Measurements from ENCODE around the gene RAD23B.
A peak's percentile ranks its signal among the peaks of the same experiment; 100 is the strongest.

Gene RAD23B

DNA sequence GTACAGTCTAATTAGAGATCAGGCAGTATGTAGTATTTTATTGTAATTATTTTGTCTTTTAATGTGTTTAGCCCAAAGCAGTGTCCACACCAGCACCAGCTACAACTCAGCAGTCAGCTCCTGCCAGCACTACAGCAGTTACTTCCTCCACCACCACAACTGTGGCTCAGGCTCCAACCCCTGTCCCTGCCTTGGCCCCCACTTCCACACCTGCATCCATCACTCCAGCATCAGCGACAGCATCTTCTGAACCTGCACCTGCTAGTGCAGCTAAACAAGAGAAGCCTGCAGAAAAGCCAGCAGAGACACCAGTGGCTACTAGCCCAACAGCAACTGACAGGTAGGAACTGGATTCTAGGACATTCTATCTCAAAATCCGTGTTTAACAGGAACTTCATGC is 23.2 kb downstream of the RAD23B start:
- TF ChIP-seq TAF1 (IDR thresholded peaks at IDR 0.05; ENCODE audit: low read depth, low read length) (no peak), POLR2A (IDR thresholded peaks at IDR 0.05; ENCODE audit: low read depth, low read length) (no peak), POLR2AphosphoS5 (IDR thresholded peaks at IDR 0.05; ENCODE audit: low read depth, low read length) (no peak), PAX5 (IDR thresholded peaks at IDR 0.05; ENCODE audit: insufficient read depth, low read length, severe bottlenecking) (no peak), POU2F2 (IDR thresholded peaks at IDR 0.05; ENCODE audit: low read depth, low read length) (no peak), SPI1 (IDR thresholded peaks at IDR 0.05; ENCODE audit: low read depth, low read length) (no peak)
- no peak for FAIRE-seq
- DNase-seq (ENCODE audit: insufficient read length, low spot score) = no peak

DNA sequence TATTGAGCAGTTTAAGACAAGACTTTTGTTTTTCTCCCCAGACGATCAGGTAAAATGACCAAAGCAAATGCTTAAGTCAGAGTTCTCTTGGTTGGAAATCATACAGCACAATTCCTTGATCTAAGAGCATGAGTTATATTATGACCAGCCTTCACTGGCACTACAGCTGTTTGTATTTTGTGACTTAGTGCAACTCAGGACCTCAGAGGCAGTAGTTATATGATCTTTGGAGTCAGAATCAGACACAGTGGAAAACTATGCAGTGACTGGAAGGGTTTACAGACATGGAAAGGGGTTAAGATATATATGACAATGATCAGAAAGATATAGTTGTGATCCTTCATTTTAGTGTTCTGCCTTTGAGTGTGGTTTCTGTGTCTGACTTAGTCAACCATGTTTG is 24.3 kb downstream of the RAD23B start:
- FAIRE-seq (no peak), DNase-seq (ENCODE audit: insufficient read length, low spot score) (no peak)
- TF ChIP-seq TAF1 (IDR thresholded peaks at IDR 0.05; ENCODE audit: low read depth, low read length) (no peak), SPI1 (IDR thresholded peaks at IDR 0.05; ENCODE audit: low read depth, low read length) (no peak), POLR2AphosphoS5 (IDR thresholded peaks at IDR 0.05; ENCODE audit: low read depth, low read length) (no peak), PAX5 (IDR thresholded peaks at IDR 0.05; ENCODE audit: insufficient read depth, low read length, severe bottlenecking) (no peak), POU2F2 (IDR thresholded peaks at IDR 0.05; ENCODE audit: low read depth, low read length) (no peak), POLR2A (IDR thresholded peaks at IDR 0.05; ENCODE audit: low read depth, low read length) (no peak)

DNA sequence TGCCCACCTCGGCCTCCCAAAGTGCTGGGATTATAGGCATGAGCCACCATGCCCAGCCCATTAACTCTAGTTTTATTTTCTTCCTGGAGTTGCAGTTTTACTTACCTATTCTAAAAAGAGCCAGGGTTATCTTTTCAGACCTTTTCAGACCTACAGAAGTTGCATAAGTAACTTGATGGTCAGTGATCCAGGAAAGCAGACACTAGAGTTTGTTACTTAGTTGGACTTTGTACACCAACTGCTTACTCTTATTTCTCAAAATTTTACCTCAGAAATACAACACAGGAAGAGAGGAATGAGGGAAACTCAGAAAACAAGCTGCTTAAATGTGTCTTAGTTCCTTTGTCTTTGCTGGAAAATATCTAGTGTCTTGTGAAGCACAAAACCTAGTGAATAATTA is 25.4 kb downstream of the RAD23B start:
- no peak for FAIRE-seq
- TF ChIP-seq POLR2A (IDR thresholded peaks at IDR 0.05; ENCODE audit: low read depth, low read length) (no peak), POLR2AphosphoS5 (IDR thresholded peaks at IDR 0.05; ENCODE audit: low read depth, low read length) (no peak), SPI1 (IDR thresholded peaks at IDR 0.05; ENCODE audit: low read depth, low read length) (no peak), PAX5 (IDR thresholded peaks at IDR 0.05; ENCODE audit: insufficient read depth, low read length, severe bottlenecking) (no peak), POU2F2 (IDR thresholded peaks at IDR 0.05; ENCODE audit: low read depth, low read length) (no peak), TAF1 (IDR thresholded peaks at IDR 0.05; ENCODE audit: low read depth, low read length) (no peak)

DNA sequence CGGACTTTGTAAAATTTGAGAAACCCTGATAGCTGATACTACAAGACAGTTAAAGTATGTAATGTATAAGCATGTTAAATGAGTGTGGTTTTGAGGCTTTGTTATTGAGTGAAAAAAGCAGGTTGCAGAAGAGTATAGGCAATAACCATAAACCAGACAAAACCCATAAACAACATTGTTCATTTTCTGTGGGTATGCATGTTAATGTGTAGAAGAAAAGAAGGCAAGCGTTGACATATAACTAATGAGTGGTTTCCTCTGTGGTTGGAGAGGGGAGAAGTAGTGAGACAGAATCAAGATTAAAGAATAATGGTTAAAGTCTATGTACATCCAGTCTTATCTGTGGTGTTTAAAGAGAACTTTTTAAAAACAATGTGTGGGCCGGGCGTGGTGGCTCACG is 26.2 kb downstream of the RAD23B start:
- no peak for TF ChIP-seq POLR2AphosphoS5 (IDR thresholded peaks at IDR 0.05; ENCODE audit: low read depth, low read length)
- TF ChIP-seq POLR2A (IDR thresholded peaks at IDR 0.05; ENCODE audit: low read depth, low read length) = no peak
- no peak for TF ChIP-seq TAF1 (IDR thresholded peaks at IDR 0.05; ENCODE audit: low read depth, low read length)
- no peak for TF ChIP-seq POU2F2 (IDR thresholded peaks at IDR 0.05; ENCODE audit: low read depth, low read length)
- TF ChIP-seq SPI1 (IDR thresholded peaks at IDR 0.05; ENCODE audit: low read depth, low read length) = no peak
- FAIRE-seq (no peak), DNase-seq (ENCODE audit: insufficient read length, low spot score) (no peak)

More for the DNA sequence above, 25.4 kb downstream of the RAD23B start:
- no peak for DNase-seq (ENCODE audit: insufficient read length, low spot score)

DNA sequence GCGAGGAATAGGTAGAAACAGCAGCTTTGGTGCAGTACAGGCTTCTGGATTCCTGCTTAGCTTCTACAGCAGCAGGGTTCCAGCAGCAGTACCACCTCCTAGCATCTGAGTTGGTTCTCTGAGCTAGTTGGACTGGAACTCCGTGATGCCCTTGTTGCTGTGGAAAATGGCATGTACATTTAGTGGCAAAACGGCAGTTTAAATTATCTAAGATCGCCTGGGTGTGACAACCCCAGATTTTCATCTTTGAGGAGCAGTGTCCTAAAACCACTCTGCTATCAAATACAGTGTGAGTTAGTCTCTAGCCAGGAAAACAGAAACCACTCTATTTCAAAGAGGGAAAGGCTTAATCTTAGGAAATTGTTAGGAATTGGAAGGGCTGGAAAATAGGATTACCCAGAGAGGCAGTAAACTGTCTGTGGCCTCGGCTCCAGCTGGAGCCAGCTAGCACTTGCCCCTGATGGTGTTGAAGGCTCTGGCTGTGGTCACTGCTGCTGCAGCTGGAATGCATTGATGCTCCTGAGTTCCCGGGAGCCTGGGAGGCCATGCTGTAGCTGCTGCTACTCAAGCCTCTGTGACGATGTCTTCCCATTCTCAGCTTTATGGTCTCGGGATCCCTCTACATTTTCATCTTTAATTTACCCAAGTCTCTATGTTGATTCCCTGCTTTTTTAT is 29.4 kb downstream of the RAD23B start:
- TF ChIP-seq POLR2AphosphoS5 (IDR thresholded peaks at IDR 0.05; ENCODE audit: low read depth, low read length) (no peak), POU2F2 (IDR thresholded peaks at IDR 0.05; ENCODE audit: low read depth, low read length) (no peak), PAX5 (IDR thresholded peaks at IDR 0.05; ENCODE audit: insufficient read depth, low read length, severe bottlenecking) (no peak), POLR2A (IDR thresholded peaks at IDR 0.05; ENCODE audit: low read depth, low read length) (no peak)
- FAIRE-seq (no peak), DNase-seq (ENCODE audit: insufficient read length, low spot score) (no peak)

DNA sequence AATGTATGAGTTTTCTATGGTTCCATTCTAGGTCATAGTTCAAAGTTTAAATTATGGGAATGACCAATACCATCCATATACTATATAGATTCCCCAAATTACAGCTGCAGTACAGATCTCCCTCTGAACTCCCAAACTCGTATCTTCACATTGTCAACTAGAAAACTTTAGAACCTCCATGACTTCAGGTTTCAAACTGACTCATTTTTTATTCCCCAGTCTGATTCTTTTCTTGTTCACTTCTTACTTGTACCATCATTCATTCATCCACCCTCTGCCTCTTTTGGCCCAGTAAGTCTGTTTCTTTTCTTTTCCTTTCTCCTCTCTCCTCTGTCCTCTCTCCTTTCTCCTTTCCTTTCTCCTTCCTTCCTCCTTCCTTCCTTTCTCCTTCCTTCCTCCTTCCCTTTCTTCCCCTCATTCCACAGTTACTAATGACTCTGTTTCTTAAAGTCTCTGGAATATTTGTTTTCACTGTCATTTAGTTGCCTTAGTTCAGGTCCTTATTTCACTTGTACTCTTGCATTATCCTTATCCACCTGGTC is 30.5 kb downstream of the RAD23B start:
- no peak for TF ChIP-seq SPI1 (IDR thresholded peaks at IDR 0.05; ENCODE audit: low read depth, low read length)
- no peak for TF ChIP-seq TAF1 (IDR thresholded peaks at IDR 0.05; ENCODE audit: low read depth, low read length)
- no peak for TF ChIP-seq POU2F2 (IDR thresholded peaks at IDR 0.05; ENCODE audit: low read depth, low read length)
- TF ChIP-seq PAX5 (IDR thresholded peaks at IDR 0.05; ENCODE audit: insufficient read depth, low read length, severe bottlenecking) = no peak
- TF ChIP-seq POLR2A (IDR thresholded peaks at IDR 0.05; ENCODE audit: low read depth, low read length) = no peak
- TF ChIP-seq POLR2AphosphoS5 (IDR thresholded peaks at IDR 0.05; ENCODE audit: low read depth, low read length) = no peak
- no peak for FAIRE-seq
- no peak for DNase-seq (ENCODE audit: insufficient read length, low spot score)

DNA sequence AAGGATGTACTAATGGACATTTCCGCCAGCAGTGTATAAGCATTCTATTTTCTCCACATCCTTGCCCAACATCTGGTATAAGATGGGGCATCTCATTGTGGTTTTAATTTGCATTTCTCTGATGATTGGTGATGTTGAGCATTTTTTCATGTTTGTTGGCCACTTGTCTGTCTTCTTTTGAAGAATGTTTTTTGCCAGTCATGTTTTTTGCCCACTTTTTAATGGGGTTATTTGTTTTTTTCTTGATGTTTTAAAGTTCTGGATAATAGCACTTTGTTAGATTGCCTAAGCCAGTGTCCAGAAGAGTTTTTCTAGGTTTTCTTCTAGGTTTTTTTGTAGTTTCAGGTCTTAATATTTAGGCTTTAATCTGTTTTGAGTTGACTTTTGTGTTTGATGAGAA is 31.7 kb downstream of the RAD23B start:
- FAIRE-seq (no peak), DNase-seq (ENCODE audit: insufficient read length, low spot score) (no peak)
- TF ChIP-seq SPI1 (IDR thresholded peaks at IDR 0.05; ENCODE audit: low read depth, low read length) (no peak), POLR2A (IDR thresholded peaks at IDR 0.05; ENCODE audit: low read depth, low read length) (no peak), POLR2AphosphoS5 (IDR thresholded peaks at IDR 0.05; ENCODE audit: low read depth, low read length) (no peak), PAX5 (IDR thresholded peaks at IDR 0.05; ENCODE audit: insufficient read depth, low read length, severe bottlenecking) (no peak), TAF1 (IDR thresholded peaks at IDR 0.05; ENCODE audit: low read depth, low read length) (no peak), POU2F2 (IDR thresholded peaks at IDR 0.05; ENCODE audit: low read depth, low read length) (no peak)

DNA sequence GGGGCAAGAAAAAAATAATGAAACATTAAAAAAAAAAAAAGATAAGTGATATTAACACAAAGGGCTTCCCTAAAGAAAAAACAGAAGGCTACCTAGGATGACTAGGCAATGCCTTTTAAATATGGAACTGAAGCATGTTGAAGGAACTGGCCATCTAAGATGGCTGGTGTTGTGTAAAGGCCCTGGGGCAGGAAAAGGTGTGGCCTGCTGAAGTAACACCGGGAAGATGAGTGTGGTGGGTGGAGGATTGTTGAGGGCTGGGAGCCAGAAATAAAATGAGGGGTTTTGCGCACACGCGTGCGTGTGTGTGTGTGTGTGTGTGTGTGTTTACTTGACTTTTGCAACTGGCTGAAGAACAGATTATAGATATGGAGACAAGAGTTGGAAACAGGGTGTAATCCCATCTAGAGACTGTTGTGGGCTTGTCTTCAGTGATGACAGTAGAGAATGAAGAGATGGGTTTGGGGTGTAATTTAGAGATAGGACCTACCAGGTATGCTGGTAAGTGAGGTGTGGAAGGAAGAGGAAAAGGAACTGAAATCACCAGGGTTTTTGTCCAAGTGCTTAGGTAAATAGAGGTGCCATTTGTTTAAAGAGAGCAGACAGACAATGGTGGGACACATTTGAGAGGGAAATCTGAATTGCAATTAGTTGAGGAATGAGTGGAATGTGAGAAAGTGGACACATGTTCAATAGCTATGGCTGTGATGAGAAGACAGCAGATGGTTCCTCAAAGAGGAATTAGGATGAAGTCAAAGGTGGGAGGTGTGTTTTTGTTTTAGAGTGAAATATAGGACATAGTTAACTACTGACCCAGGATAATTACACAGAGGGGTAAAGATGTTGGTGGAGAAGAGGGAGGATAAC is 33.9 kb downstream of the RAD23B start:
- TF ChIP-seq POLR2A (IDR thresholded peaks at IDR 0.05; ENCODE audit: low read depth, low read length) (no peak), SPI1 (IDR thresholded peaks at IDR 0.05; ENCODE audit: low read depth, low read length) (peak; percentile 65)
- FAIRE-seq = no peak
- no peak for DNase-seq (ENCODE audit: insufficient read length, low spot score)

DNA sequence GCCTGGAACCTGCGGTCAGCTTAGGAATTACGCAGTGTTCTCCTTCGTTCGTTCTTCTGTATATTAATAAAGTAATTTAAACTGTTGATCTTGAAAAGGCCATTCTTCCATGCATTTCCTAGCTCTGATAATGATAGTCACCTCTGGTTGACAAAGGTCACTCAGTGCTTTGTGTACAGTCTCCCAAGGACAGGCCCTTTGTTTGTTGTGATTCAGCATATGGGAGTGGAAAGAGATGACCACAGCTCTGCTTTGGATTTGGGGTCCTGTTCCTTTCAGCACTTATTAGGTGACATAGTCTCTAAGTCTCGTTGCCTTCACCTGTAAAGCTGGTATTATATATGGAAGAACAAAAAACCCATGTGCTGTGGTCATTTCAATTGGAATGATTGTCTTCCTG is 39.6 kb downstream of the RAD23B start:
- no peak for FAIRE-seq
- TF ChIP-seq PAX5 (IDR thresholded peaks at IDR 0.05; ENCODE audit: insufficient read depth, low read length, severe bottlenecking) = no peak
- TF ChIP-seq TAF1 (IDR thresholded peaks at IDR 0.05; ENCODE audit: low read depth, low read length) = no peak
- no peak for TF ChIP-seq POLR2A (IDR thresholded peaks at IDR 0.05; ENCODE audit: low read depth, low read length)
- no peak for TF ChIP-seq SPI1 (IDR thresholded peaks at IDR 0.05; ENCODE audit: low read depth, low read length)
- no peak for TF ChIP-seq POU2F2 (IDR thresholded peaks at IDR 0.05; ENCODE audit: low read depth, low read length)
- no peak for TF ChIP-seq POLR2AphosphoS5 (IDR thresholded peaks at IDR 0.05; ENCODE audit: low read depth, low read length)
- no peak for DNase-seq (ENCODE audit: insufficient read length, low spot score)

Data from GM12891 (cell line).